Common myeloid progenitor, CD34-positive (primary cell): ENCODE data around the gene RAD51B.

ENCODE experiments used
- CTCF ChIA-PET: fragments of 350-600 bp; sonication (Branson Sonifier 250); formaldehyde crosslinking; loops from one replicate; lab custom pipeline; 2021; ENCODE audit warnings: antibody characterized with exemption; lab: Charles Lee
- POLR2A ChIA-PET: fragments of 350-600 bp; sonication (Branson Sonifier 250); formaldehyde crosslinking; loops from one replicate; lab custom pipeline; 2021; ENCODE audit warnings: antibody characterized with exemption; lab: Charles Lee
- DNase-seq, 3 donors: peaks; one replicate each; pipeline versions ENCODE4 v3.0.0 to v3.0.0-alpha.2; 2013
- H3K27ac ChIP-seq, 2 experiments: 1 replicate in 1 of 2; 2 replicates in 1 of 2; pipeline ENCODE4 v1.7.0; 2013; ENCODE audit warnings: inconsistent platforms in 2 of 2, low read length in 2 of 2, mild to moderate bottlenecking in 2 of 2, low read depth in 1 of 2, moderate library complexity in 1 of 2; ENCODE audit not compliant: severe bottlenecking in 2 of 2, insufficient read depth in 1 of 2, poor library complexity in 1 of 2
- H3K27me3 ChIP-seq, 5 experiments: replicated peaks in 2 of 5; 1 replicate in 3 of 5; 2 replicates in 2 of 5; pipeline versions ENCODE4 v1.6.1 to v1.7.0; 2013; ENCODE audit warnings: low read length in 4 of 5, mild to moderate bottlenecking in 2 of 5, moderate library complexity in 2 of 5, inconsistent platforms in 1 of 5; ENCODE audit not compliant: insufficient read depth in 5 of 5, control insufficient read depth in 4 of 5
- H3K36me3 ChIP-seq, 4 experiments: 1 replicate in 2 of 4; 2 replicates in 2 of 4; pipeline versions ENCODE4 v1.6.1 to v1.7.0; 2013; ENCODE audit warnings: low read length in 3 of 4, control low read depth in 1 of 4, mild to moderate bottlenecking in 1 of 4; ENCODE audit not compliant: control insufficient read depth in 4 of 4, insufficient read depth in 4 of 4
- H3K4me1 ChIP-seq, 4 experiments: 1 replicate in 3 of 4; 2 replicates in 1 of 4; pipeline versions ENCODE4 v1.6.1 to v1.7.1; 2013; ENCODE audit warnings: low read length in 3 of 4, mild to moderate bottlenecking in 3 of 4, control low read depth in 1 of 4, inconsistent platforms in 1 of 4, moderate library complexity in 1 of 4; ENCODE audit not compliant: control insufficient read depth in 4 of 4, insufficient read depth in 4 of 4; ENCODE audit errors: control extremely low read depth in 1 of 4
- H3K4me3 ChIP-seq, 7 experiments: 1 replicate in 4 of 7; 2 replicates in 3 of 7; pipeline versions ENCODE4 v1.5.1 to v1.7.0; 2013; ENCODE audit warnings: mild to moderate bottlenecking in 7 of 7, low read length in 6 of 7, moderate library complexity in 6 of 7, inconsistent platforms in 2 of 7, low read depth in 2 of 7, control low read depth in 1 of 7; ENCODE audit not compliant: insufficient read depth in 4 of 7, control insufficient read depth in 1 of 7; ENCODE audit errors: extremely low read depth in 1 of 7
- H3K9me3 ChIP-seq, 5 experiments: 1 replicate in 4 of 5; 2 replicates in 1 of 5; pipeline versions ENCODE4 v1.6.1 to v1.7.1; 2013; ENCODE audit warnings: low read length in 4 of 5, mild to moderate bottlenecking in 2 of 5, inconsistent platforms in 1 of 5, low read depth in 1 of 5, moderate library complexity in 1 of 5; ENCODE audit not compliant: control insufficient read depth in 4 of 5, insufficient read depth in 2 of 5; ENCODE audit errors: control extremely low read depth in 1 of 5
- WGBS: methylation state at CpG from one replicate; pipeline ENCODE4 v1.1.5; 2013; ENCODE audit not compliant: insufficient coverage; 5-methylcytosine and 5-hydroxymethylcytosine counted together

The RAD51B gene

GRCh38 chr14:68482018-68482417 lies 662.4 kb downstream of the RAD51B start:
- no peaks in the 10 kb centered on the region for H3K9me3 ChIP-seq
- H3K27me3 ChIP-seq, result no peaks in the 10 kb centered on the region
- peaks cover 0 to 28% (median 11%) of the 10 kb centered on the region in 4 experiments for H3K4me1 ChIP-seq
- no peak overlapping the region for H3K4me3 ChIP-seq
- H3K36me3 ChIP-seq, result no peaks in the 10 kb centered on the region
- no peak overlapping the region for H3K27ac ChIP-seq
- CTCF ChIA-PET, result no interaction called here
- POLR2A ChIA-PET, result no interaction called here
- WGBS, result 100% methylated on average over 1 of the region's 2 CpGs
- DNase-seq, result no peak

GRCh38 chr14:68482772-68483395 lies 663.3 kb downstream of the RAD51B start:
- POLR2A ChIA-PET, result no interaction called here
- no CpG with 5 or more reads among the region's 1 CpG for WGBS

GRCh38 chr14:68486033-68486732 lies 666.6 kb downstream of the RAD51B start:
- no peaks in the 10 kb centered on the region for H3K36me3 ChIP-seq
- H3K4me1 ChIP-seq, result peaks cover 0 to 26% (median 9%) of the 10 kb centered on the region in 4 experiments
- 100% methylated on average over 6 of the region's 7 CpGs for WGBS
- no peak overlapping the region for H3K27ac ChIP-seq
- no peaks in the 10 kb centered on the region for H3K9me3 ChIP-seq
- ChIA-PET POLR2A (no interaction called here), CTCF (interaction anchor here (0.7 kb wide), 1 partner anchor 13 kb away, joined by 3 read pairs; no protein-coding TSS in a partner anchor)
- no peak overlapping the region for H3K4me3 ChIP-seq
- H3K27me3 ChIP-seq, result no peaks in the 10 kb centered on the region
- no peak for DNase-seq

More at GRCh38 chr14:68482772-68483395, 663.3 kb downstream of the RAD51B start:
- Histone ChIP-seq H3K4me3 (no peak overlapping the region), H3K9me3 (no peaks in the 10 kb centered on the region), H3K27ac (no peak overlapping the region), H3K36me3 (no peaks in the 10 kb centered on the region), H3K4me1 (peaks cover 0 to 26% (median 9%) of the 10 kb centered on the region in 4 experiments), H3K27me3 (no peaks in the 10 kb centered on the region)
- peak in 1 of 3 donors; percentile 43 for DNase-seq
- CTCF ChIA-PET, result interaction anchor here (1.1 to 1.7 kb wide), 2 partner anchors 25 to 539 kb away, joined by 3 to 4 read pairs; no protein-coding TSS in a partner anchor

- DNase-seq, result no peak
- Histone ChIP-seq H3K27ac (no peak overlapping the region), H3K4me1 (peaks cover 0 to 26% (median 9%) of the 10 kb centered on the region in 4 experiments), H3K36me3 (no peaks in the 10 kb centered on the region), H3K4me3 (no peak overlapping the region), H3K27me3 (no peaks in the 10 kb centered on the region), H3K9me3 (no peaks in the 10 kb centered on the region)
- ChIA-PET POLR2A (no interaction called here), CTCF (no interaction called here)
- WGBS, result 100% methylated on average over 3 of the region's 6 CpGs
Observed at GRCh38 chr14:68486809-68487208, 667.2 kb downstream of the RAD51B start.

- peaks cover 0 to 23% (median 9%) of the 10 kb centered on the region in 4 experiments for H3K4me1 ChIP-seq
- 62% methylated on average over 2 of the region's 3 CpGs for WGBS
- no peak for DNase-seq
- ChIA-PET CTCF (no interaction called here), POLR2A (no interaction called here)
- no peaks in the 10 kb centered on the region for H3K9me3 ChIP-seq
- no peak overlapping the region for H3K27ac ChIP-seq
- H3K36me3 ChIP-seq, result no peaks in the 10 kb centered on the region
- H3K27me3 ChIP-seq, result no peaks in the 10 kb centered on the region
- no peak overlapping the region for H3K4me3 ChIP-seq
Observed at GRCh38 chr14:68487805-68488590, 668.4 kb downstream of the RAD51B start.

GRCh38 chr14:68491793-68492192 lies 672.2 kb downstream of the RAD51B start:
- Histone ChIP-seq H3K27ac (no peak overlapping the region), H3K9me3 (no peaks in the 10 kb centered on the region), H3K27me3 (no peaks in the 10 kb centered on the region), H3K4me1 (peaks cover 0 to 6% (median 2%) of the 10 kb centered on the region in 4 experiments), H3K4me3 (no peak overlapping the region), H3K36me3 (no peaks in the 10 kb centered on the region)
- WGBS, result 98% methylated on average over 6 of the region's 6 CpGs
- no peak for DNase-seq
- CTCF ChIA-PET, result interaction anchor here (0.8 kb wide), 1 partner anchor 196 kb away, joined by 3 read pairs; no protein-coding TSS in a partner anchor
- POLR2A ChIA-PET, result interaction anchor here (0.6 kb wide), 1 partner anchor 8 kb away, joined by 3 read pairs; no protein-coding TSS in a partner anchor
